Measurements from ENCODE around the gene CA6. TPM values are rescaled to one million over a fixed set of nuclear protein-coding genes. Genes with fewer than 3 reads are reported as not detected.

Gene CA6
- total RNA-seq, 1 experiment from 2014 or later: not detected

GRCh38 chr1:8922962-8923361 lies 22.7 kb upstream of the CA6 start:
- intact Hi-C loops (cut with micrococcal nuclease; ENCODE audit: unreplicated experiment): no loop called here
- no peaks in the 10 kb centered on the region for H3K36me3 ChIP-seq (ENCODE audit: control insufficient read depth, insufficient read depth, low read length)
- no peak for TF ChIP-seq POLR2AphosphoS5 (IDR thresholded peaks at IDR 0.05; ENCODE audit: low read depth, low read length)
- TF ChIP-seq, protein P1, sequence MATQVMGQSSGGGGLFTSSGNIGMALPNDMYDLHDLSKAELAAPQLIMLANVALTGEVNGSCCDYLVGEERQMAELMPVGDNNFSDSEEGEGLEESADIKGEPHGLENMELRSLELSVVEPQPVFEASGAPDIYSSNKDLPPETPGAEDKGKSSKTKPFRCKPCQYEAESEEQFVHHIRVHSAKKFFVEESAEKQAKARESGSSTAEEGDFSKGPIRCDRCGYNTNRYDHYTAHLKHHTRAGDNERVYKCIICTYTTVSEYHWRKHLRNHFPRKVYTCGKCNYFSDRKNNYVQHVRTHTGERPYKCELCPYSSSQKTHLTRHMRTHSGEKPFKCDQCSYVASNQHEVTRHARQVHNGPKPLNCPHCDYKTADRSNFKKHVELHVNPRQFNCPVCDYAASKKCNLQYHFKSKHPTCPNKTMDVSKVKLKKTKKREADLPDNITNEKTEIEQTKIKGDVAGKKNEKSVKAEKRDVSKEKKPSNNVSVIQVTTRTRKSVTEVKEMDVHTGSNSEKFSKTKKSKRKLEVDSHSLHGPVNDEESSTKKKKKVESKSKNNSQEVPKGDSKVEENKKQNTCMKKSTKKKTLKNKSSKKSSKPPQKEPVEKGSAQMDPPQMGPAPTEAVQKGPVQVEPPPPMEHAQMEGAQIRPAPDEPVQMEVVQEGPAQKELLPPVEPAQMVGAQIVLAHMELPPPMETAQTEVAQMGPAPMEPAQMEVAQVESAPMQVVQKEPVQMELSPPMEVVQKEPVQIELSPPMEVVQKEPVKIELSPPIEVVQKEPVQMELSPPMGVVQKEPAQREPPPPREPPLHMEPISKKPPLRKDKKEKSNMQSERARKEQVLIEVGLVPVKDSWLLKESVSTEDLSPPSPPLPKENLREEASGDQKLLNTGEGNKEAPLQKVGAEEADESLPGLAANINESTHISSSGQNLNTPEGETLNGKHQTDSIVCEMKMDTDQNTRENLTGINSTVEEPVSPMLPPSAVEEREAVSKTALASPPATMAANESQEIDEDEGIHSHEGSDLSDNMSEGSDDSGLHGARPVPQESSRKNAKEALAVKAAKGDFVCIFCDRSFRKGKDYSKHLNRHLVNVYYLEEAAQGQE (IDR thresholded peaks at IDR 0.05; ENCODE audit: insufficient read depth in 1 of 2, low read depth in 2 of 2, low read length in 1 of 2): no peak
- CTCF ChIA-PET: no interaction called here
- POLR2A ChIA-PET: no interaction called here
- DNase-seq (ENCODE audit: low read depth, low spot score): no peak
- no peaks in the 10 kb centered on the region for H3K4me1 ChIP-seq (ENCODE audit: control insufficient read depth, insufficient read depth, low read length)
- no TSS peak for BruUV-seq (replicated peaks)
- no peaks in the 10 kb centered on the region for H3K27me3 ChIP-seq (ENCODE audit: control insufficient read depth, insufficient read depth, low read length)
- no peaks in the 10 kb centered on the region for H3K9me3 ChIP-seq (ENCODE audit: control insufficient read depth, insufficient read depth, low read depth, low read length)
- no peak overlapping the region for H3K27ac ChIP-seq (ENCODE audit: low read length)
- in situ Hi-C loops (cut with HindIII; ENCODE audit: low pct_unique_long_range_greater_than_20kb, low sequenced_read_pairs): no loop called here
- ATAC-seq: no peak
- H3K4me3 ChIP-seq (ENCODE audit: low read depth in 2 of 2, low read length in 2 of 2): no peak overlapping the region

- intact Hi-C loops (cut with micrococcal nuclease; ENCODE audit: unreplicated experiment): no loop called here
- ChIA-PET CTCF (interaction anchor here (0.6 kb wide), 1 partner anchor 86 kb away, joined by 12 read pairs; no protein-coding TSS in a partner anchor), POLR2A (no interaction called here)
- DNase-seq (ENCODE audit: low read depth, low spot score) (no peak), ATAC-seq (no peak)
- H3K27ac ChIP-seq (ENCODE audit: low read length): no peak overlapping the region
- in situ Hi-C loops (cut with HindIII; ENCODE audit: low pct_unique_long_range_greater_than_20kb, low sequenced_read_pairs): no loop called here
- H3K36me3 ChIP-seq (ENCODE audit: control insufficient read depth, insufficient read depth, low read length): no peaks in the 10 kb centered on the region
- BruUV-seq (replicated peaks): no TSS peak
- TF ChIP-seq POLR2AphosphoS5 (IDR thresholded peaks at IDR 0.05; ENCODE audit: low read depth, low read length) (no peak), TCF7L2 (IDR thresholded peaks at IDR 0.05; ENCODE audit: low read depth, low read length) (no peak), SIN3A (IDR thresholded peaks at IDR 0.05; ENCODE audit: borderline replicate concordance, insufficient read depth, low read depth, low read length) (no peak)
- TF ChIP-seq, protein P2, sequence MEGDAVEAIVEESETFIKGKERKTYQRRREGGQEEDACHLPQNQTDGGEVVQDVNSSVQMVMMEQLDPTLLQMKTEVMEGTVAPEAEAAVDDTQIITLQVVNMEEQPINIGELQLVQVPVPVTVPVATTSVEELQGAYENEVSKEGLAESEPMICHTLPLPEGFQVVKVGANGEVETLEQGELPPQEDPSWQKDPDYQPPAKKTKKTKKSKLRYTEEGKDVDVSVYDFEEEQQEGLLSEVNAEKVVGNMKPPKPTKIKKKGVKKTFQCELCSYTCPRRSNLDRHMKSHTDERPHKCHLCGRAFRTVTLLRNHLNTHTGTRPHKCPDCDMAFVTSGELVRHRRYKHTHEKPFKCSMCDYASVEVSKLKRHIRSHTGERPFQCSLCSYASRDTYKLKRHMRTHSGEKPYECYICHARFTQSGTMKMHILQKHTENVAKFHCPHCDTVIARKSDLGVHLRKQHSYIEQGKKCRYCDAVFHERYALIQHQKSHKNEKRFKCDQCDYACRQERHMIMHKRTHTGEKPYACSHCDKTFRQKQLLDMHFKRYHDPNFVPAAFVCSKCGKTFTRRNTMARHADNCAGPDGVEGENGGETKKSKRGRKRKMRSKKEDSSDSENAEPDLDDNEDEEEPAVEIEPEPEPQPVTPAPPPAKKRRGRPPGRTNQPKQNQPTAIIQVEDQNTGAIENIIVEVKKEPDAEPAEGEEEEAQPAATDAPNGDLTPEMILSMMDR (IDR thresholded peaks at IDR 0.05): no peak
- TF ChIP-seq, protein P1 (IDR thresholded peaks at IDR 0.05; ENCODE audit: insufficient read depth in 1 of 2, low read depth in 2 of 2, low read length in 1 of 2): no peak
- H3K9me3 ChIP-seq (ENCODE audit: control insufficient read depth, insufficient read depth, low read depth, low read length): no peaks in the 10 kb centered on the region
- no peak overlapping the region for H3K4me3 ChIP-seq (ENCODE audit: low read depth in 2 of 2, low read length in 2 of 2)
- no peaks in the 10 kb centered on the region for H3K27me3 ChIP-seq (ENCODE audit: control insufficient read depth, insufficient read depth, low read length)
- no peaks in the 10 kb centered on the region for H3K4me1 ChIP-seq (ENCODE audit: control insufficient read depth, insufficient read depth, low read length)
Observed at GRCh38 chr1:8925406-8925805, 20.3 kb upstream of the CA6 start.
